ENCODE results near the gene GPR33.
"Not testable (repeated sequence)": the region's sequence is repeated elsewhere in the genome, so short reads cannot be mapped to it uniquely, and the experiment has no call there.

GPR33 gene

DNA sequence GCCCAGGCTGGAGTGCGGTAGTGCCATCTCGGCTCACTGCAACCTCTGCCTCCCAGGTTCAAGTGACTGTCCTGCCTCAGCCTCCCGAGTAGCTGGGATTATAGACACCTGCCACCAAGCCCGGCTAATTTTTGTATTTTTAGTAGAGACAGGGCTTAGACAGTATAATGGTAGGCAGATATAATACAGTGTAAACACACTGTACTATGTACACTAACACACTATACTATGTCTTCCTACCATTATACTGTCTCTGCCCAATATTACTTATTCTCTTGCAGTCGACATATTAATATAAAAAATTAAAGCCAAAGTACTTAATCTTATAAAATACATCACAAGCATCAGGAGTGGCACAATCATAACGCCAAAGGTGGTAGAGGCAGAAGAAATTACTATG lies 45.6 kb downstream of the GPR33 start:
- H3K79me2 ChIP-seq (ENCODE audit: low read length) = no peaks in the 10 kb centered on the region
- peaks cover 28% of the 10 kb centered on the region for H3K36me3 ChIP-seq (replicated peaks; ENCODE audit: low read depth, low read length)
- H3K27me3 ChIP-seq (ENCODE audit: low read depth, low read length) = no peaks in the 10 kb centered on the region
- H3K4me2 ChIP-seq (ENCODE audit: low read length) = no peak overlapping the region
- TF ChIP-seq, protein P1, sequence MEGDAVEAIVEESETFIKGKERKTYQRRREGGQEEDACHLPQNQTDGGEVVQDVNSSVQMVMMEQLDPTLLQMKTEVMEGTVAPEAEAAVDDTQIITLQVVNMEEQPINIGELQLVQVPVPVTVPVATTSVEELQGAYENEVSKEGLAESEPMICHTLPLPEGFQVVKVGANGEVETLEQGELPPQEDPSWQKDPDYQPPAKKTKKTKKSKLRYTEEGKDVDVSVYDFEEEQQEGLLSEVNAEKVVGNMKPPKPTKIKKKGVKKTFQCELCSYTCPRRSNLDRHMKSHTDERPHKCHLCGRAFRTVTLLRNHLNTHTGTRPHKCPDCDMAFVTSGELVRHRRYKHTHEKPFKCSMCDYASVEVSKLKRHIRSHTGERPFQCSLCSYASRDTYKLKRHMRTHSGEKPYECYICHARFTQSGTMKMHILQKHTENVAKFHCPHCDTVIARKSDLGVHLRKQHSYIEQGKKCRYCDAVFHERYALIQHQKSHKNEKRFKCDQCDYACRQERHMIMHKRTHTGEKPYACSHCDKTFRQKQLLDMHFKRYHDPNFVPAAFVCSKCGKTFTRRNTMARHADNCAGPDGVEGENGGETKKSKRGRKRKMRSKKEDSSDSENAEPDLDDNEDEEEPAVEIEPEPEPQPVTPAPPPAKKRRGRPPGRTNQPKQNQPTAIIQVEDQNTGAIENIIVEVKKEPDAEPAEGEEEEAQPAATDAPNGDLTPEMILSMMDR (IDR thresholded peaks at IDR 0.05; ENCODE audit: low read depth, low read length) = no peak
- TF ChIP-seq EZH2phosphoT487 (IDR thresholded peaks at IDR 0.05; ENCODE audit: low read depth) = no peak
- no peak overlapping the region for H3K9ac ChIP-seq (ENCODE audit: low read length)
- no peaks in the 10 kb centered on the region for H3K4me1 ChIP-seq (ENCODE audit: low read length)
- no peaks in the 10 kb centered on the region for H4K20me1 ChIP-seq (ENCODE audit: insufficient read depth, low read length)
- H3K4me3 ChIP-seq (ENCODE audit: low read length) = no peak overlapping the region
- H3K9me3 ChIP-seq (ENCODE audit: insufficient read depth, low read length) = no peaks in the 10 kb centered on the region
- H3K27ac ChIP-seq (ENCODE audit: low read length) = no peak overlapping the region
- H2AFZ ChIP-seq (ENCODE audit: low read depth, low read length) = no peak overlapping the region

DNA sequence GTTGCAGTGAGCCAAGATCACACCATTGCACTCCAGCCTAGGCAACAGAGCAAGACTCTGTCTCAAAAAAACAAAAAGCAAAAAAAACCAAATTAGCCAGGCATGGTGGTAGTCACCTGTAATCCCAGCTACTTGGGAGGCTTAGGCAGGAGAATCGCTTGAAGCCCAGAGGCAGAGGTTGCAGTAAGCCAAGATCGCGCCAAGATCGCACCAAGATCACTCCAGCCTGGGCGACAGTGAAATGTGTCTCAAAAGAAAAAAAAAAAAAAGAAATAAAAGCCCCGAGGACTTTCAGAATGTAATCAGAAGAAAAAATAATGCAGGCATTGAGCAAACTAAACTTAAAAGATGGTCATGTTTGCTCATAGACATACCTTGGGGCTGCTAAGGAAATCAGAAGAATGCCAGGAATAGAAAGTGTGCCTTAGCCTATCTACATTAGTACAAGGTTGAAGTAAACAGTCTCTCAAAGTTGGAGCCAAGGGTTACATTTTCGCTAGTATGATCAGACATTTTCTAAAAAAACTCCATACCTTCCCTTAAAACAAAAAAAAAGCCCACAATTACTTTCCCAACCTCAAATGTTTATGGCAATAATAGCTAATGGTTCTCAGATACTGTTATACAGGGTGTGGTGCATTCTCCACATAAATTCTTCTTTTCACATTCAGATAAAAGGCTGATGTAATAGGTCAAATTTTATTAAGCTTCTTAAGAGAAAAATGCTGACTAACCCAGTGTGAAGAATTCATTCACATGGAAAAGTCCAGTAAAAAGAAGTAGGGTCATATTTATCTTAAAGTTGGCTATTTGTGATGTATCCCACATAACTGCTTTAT lies 46.3 kb downstream of the GPR33 start:
- H3K9me3 ChIP-seq (ENCODE audit: insufficient read depth, low read length) = no peaks in the 10 kb centered on the region
- no peak overlapping the region for H2AFZ ChIP-seq (ENCODE audit: low read depth, low read length)
- no peak overlapping the region for H3K9ac ChIP-seq (ENCODE audit: low read length)
- no peak overlapping the region for H3K4me2 ChIP-seq (ENCODE audit: low read length)
- H3K4me1 ChIP-seq (ENCODE audit: low read length) = no peaks in the 10 kb centered on the region
- H3K27me3 ChIP-seq (ENCODE audit: low read depth, low read length) = no peaks in the 10 kb centered on the region
- H3K79me2 ChIP-seq (ENCODE audit: low read length) = no peaks in the 10 kb centered on the region
- TF ChIP-seq, protein P1 (IDR thresholded peaks at IDR 0.05; ENCODE audit: low read depth, low read length) = no peak
- no peak for TF ChIP-seq EZH2phosphoT487 (IDR thresholded peaks at IDR 0.05; ENCODE audit: low read depth)
- no peak overlapping the region for H3K27ac ChIP-seq (ENCODE audit: low read length)
- H3K36me3 ChIP-seq (replicated peaks; ENCODE audit: low read depth, low read length) = peaks cover 25% of the 10 kb centered on the region
- H3K4me3 ChIP-seq (ENCODE audit: low read length) = no peak overlapping the region
- no peaks in the 10 kb centered on the region for H4K20me1 ChIP-seq (ENCODE audit: insufficient read depth, low read length)

DNA sequence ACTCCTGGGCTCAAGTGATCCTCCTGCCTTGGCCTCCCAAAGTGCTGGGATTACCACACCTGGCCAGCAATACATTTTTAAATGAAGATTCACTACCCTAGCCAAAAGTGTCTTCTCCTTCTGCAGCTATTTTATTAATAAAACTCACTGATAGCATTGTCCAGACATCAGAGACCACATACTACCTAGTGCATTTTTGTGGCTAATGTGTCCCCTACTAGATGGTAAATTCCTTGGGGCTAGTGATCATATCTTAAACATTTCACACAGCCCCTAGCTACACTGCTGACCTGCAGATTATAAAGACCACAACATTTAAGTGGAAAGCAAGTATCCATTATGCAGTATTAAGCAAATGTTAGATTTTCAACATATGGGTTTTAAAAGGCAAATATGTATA lies 47.6 kb downstream of the GPR33 start:
- Histone ChIP-seq H3K4me1 (ENCODE audit: low read length) (no peaks in the 10 kb centered on the region), H3K27ac (ENCODE audit: low read length) (no peak overlapping the region), H3K36me3 (replicated peaks; ENCODE audit: low read depth, low read length) (peaks cover 16% of the 10 kb centered on the region), H2AFZ (ENCODE audit: low read depth, low read length) (no peak overlapping the region), H3K79me2 (ENCODE audit: low read length) (no peaks in the 10 kb centered on the region), H3K9me3 (ENCODE audit: insufficient read depth, low read length) (no peaks in the 10 kb centered on the region), H3K9ac (ENCODE audit: low read length) (no peak overlapping the region), H3K4me3 (ENCODE audit: low read length) (no peak overlapping the region), H3K4me2 (ENCODE audit: low read length) (no peak overlapping the region), H3K27me3 (ENCODE audit: low read depth, low read length) (no peaks in the 10 kb centered on the region), H4K20me1 (ENCODE audit: insufficient read depth, low read length) (no peaks in the 10 kb centered on the region)
- no peak for TF ChIP-seq EZH2phosphoT487 (IDR thresholded peaks at IDR 0.05; ENCODE audit: low read depth)
- TF ChIP-seq, protein P1 (IDR thresholded peaks at IDR 0.05; ENCODE audit: low read depth, low read length) = no peak

DNA sequence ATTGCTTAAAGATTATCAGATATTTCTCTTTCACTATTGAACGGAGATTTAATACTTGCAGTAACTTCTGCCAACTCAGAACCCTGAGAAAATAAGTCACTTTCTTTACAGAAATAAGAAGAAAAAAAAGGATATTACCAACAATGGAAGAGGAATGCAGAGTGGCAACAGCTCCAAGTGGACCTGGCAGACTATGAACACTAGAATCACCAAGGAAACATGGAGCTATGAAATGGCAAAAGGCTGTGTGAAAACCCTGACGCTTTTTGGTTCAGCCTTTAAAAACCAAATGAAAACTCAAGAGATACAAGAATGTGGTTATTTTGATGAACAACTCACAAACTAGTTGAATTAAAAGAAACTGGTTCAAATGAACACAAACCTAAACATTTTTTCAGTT lies 48.3 kb downstream of the GPR33 start:
- Histone ChIP-seq H3K9ac (ENCODE audit: low read length) (no peak overlapping the region), H2AFZ (ENCODE audit: low read depth, low read length) (no peak overlapping the region), H4K20me1 (ENCODE audit: insufficient read depth, low read length) (no peaks in the 10 kb centered on the region), H3K27ac (ENCODE audit: low read length) (no peak overlapping the region), H3K27me3 (ENCODE audit: low read depth, low read length) (no peaks in the 10 kb centered on the region), H3K4me2 (ENCODE audit: low read length) (no peak overlapping the region), H3K36me3 (replicated peaks; ENCODE audit: low read depth, low read length) (peaks cover 16% of the 10 kb centered on the region), H3K79me2 (ENCODE audit: low read length) (no peaks in the 10 kb centered on the region), H3K9me3 (ENCODE audit: insufficient read depth, low read length) (no peaks in the 10 kb centered on the region), H3K4me3 (ENCODE audit: low read length) (no peak overlapping the region), H3K4me1 (ENCODE audit: low read length) (no peaks in the 10 kb centered on the region)
- TF ChIP-seq EZH2phosphoT487 (IDR thresholded peaks at IDR 0.05; ENCODE audit: low read depth) = no peak
- TF ChIP-seq, protein P1 (IDR thresholded peaks at IDR 0.05; ENCODE audit: low read depth, low read length) = no peak

DNA sequence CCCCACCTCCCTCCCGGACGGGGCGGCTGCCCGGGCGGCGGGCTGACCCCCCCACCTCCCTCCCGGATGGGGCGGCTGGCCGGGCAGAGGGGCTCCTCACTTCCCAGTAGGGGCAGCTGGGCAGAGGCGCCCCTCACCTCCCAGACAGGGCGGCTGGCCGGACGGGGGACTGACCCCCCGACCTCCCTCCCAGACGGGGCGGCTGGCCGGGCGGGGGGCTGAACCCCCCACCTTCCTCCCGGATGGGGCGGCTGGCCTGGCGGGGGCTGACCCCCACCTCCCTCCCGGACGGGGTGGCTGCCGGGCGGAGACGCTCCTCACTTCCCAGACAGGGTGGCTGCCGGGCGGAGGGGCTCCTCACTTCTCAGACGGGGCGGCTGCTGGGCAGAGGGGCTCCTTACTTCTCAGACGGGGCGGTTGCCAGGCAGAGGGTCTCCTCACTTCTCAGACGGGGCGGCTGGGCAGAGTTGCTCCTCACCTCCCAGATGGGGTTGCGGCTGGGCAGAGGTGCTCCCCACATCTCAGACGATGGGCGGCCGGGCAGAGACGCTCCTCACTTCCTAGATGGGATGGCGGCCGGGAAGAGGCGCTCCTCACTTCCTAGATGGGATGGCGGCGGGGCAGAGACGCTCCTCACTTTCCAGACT lies 50.7 kb downstream of the GPR33 start:
- peaks cover 15% of the 10 kb centered on the region for H3K36me3 ChIP-seq (replicated peaks; ENCODE audit: low read depth, low read length)
- not testable (repeated sequence) for H3K4me1 ChIP-seq (ENCODE audit: low read length); H2AFZ ChIP-seq (ENCODE audit: low read depth, low read length); H3K9me3 ChIP-seq (ENCODE audit: insufficient read depth, low read length); H3K27me3 ChIP-seq (ENCODE audit: low read depth, low read length); H3K9ac ChIP-seq (ENCODE audit: low read length); H3K27ac ChIP-seq (ENCODE audit: low read length); H3K4me3 ChIP-seq (ENCODE audit: low read length); H4K20me1 ChIP-seq (ENCODE audit: insufficient read depth, low read length); H3K4me2 ChIP-seq (ENCODE audit: low read length); H3K79me2 ChIP-seq (ENCODE audit: low read length)
